Measurements from ENCODE around the gene KCNH3.

DNA sequence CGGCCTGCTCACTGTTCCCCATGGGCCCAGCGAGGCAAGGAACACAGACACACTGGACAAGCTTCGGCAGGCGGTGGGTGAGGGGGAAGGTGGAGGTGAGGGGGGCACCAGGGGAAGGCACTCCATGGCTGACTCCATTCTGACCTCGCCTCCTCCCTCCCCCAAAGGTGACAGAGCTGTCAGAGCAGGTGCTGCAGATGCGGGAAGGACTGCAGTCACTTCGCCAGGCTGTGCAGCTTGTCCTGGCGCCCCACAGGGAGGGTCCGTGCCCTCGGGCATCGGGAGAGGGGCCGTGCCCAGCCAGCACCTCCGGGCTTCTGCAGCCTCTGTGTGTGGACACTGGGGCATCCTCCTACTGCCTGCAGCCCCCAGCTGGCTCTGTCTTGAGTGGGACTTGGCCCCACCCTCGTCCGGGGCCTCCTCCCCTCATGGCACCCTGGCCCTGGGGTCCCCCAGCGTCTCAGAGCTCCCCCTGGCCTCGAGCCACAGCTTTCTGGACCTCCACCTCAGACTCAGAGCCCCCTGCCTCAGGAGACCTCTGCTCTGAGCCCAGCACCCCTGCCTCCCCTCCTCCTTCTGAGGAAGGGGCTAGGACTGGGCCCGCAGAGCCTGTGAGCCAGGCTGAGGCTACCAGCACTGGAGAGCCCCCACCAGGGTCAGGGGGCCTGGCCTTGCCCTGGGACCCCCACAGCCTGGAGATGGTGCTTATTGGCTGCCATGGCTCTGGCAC is 18.5 kb downstream of the KCNH3 start:
- TF ChIP-seq GATA2 (IDR thresholded peaks at IDR 0.05; ENCODE audit: low read depth, low read length) (no peak), GATA3 (IDR thresholded peaks at IDR 0.05; ENCODE audit: low read depth, low read length) (no peak)
